Thoracic aorta (tissue), 2 donors: ENCODE measurements around the gene CENPF. TPM values are rescaled to one million over a fixed set of nuclear protein-coding genes. Genes with fewer than 3 reads are reported as not detected.

ENCODE experiments used
- ATAC-seq: fragments of 150-250 bp; one replicate; pipeline ENCODE4 v1.8.0; 2017; ENCODE audit warnings: low read depth; ENCODE audit not compliant: insufficient number of reproducible peaks, low FRiP score
- DNase-seq: peaks from one replicate; pipeline ENCODE4 v3.0.0-alpha.2; 2020; ENCODE audit warnings: low spot score
- H3K27ac ChIP-seq, 2 donors: fragments of 200-600 bp; sonication (generic); 1 replicate in 1 of 2; 2 replicates in 1 of 2; pipeline ENCODE4 v1.5.1; 2016; ENCODE audit warnings: mild to moderate bottlenecking in 2 of 2, moderate library complexity in 2 of 2
- H3K27me3 ChIP-seq: fragments of 200-600 bp; sonication (generic); replicated peaks from 2 replicates; pipeline ENCODE4 v1.6.0; 2016; ENCODE audit warnings: mild to moderate bottlenecking; ENCODE audit not compliant: insufficient read depth
- H3K36me3 ChIP-seq: fragments of 200-600 bp; sonication (generic); one replicate; pipeline ENCODE4 v1.5.1; 2016
- H3K4me1 ChIP-seq, 2 donors: fragments of 200-600 bp; sonication (generic); 1 replicate in 1 of 2; 2 replicates in 1 of 2; pipeline versions ENCODE4 v1.5.1 to v1.6.0; 2016; ENCODE audit warnings: low read depth in 2 of 2, mild to moderate bottlenecking in 1 of 2; ENCODE audit not compliant: control insufficient read depth in 1 of 2
- H3K4me3 ChIP-seq: fragments of 200-600 bp; sonication (generic); 2 replicates; pipeline ENCODE4 v1.5.1; 2016; ENCODE audit warnings: mild to moderate bottlenecking
- H3K9me3 ChIP-seq: fragments of 200-600 bp; sonication (generic); 2 replicates; pipeline ENCODE4 v1.5.1; 2016
- CTCF ChIP-seq: fragments of 200-600 bp; sonication (generic); IDR thresholded peaks from one replicate; pipeline ENCODE4 v1.5.1; 2019; ENCODE audit warnings: antibody characterized with exemption
- total RNA-seq, 2 donors: library from RNA; depleted of rRNA; stranded (reverse); fragments of >200 nt; gene quantifications; one replicate each; pipeline versions ENCODE4 v1.1.0 to v1.2.3, GENCODE V29; 2016

Gene CENPF
- total RNA-seq, 2 donors from 2014 or later: under 0.01 to 1.8 TPM

DNA sequence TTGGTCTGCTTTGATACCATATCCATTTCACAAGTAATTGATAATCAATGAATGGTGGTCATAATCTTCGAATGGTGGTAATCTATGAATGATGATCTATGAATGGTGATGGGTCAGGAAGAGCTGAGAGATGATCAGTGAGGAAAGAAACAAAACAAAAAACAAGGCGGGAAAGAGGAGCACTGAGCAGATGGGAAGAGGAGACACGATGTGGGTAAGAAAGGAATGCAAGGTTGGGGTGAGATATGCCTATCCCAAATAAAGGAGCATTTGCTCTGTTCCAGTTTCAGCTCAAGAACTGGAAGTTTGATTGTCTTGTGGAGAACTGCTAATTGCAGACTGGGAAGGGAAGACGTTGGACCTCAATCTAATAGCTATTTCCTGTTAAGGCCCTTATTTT lies 73.8 kb downstream of the CENPF start:
- no peak for ATAC-seq
- H3K4me3 ChIP-seq: no peak overlapping the region
- no peaks in the 10 kb centered on the region for H3K9me3 ChIP-seq
- no peak for TF ChIP-seq CTCF
- no peaks in the 10 kb centered on the region for H3K27me3 ChIP-seq
- no peaks in the 10 kb centered on the region for H3K36me3 ChIP-seq
- H3K27ac ChIP-seq: no peak overlapping the region
- no peaks in the 10 kb centered on the region for H3K4me1 ChIP-seq
- DNase-seq: no peak

DNA sequence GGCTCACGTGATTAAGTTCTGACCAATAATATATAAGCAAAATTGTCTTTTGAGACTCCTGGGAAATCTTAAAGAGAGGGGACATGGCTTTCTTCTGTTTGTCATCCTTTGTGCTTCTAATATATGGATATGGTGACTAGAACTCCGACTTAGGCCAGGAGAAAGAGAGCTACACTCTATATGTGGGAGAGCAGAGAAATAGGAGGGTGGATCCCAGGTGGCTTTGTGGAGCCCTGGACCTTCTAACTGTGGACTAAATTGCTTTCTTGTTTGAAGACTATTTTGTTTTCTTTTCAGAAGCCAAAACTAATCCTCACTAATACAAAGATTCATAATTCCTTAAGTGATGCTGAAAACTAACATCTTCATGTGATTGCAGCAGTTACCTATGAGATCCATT lies 75.0 kb downstream of the CENPF start:
- Histone ChIP-seq H3K27ac (no peak overlapping the region), H3K9me3 (no peaks in the 10 kb centered on the region), H3K4me3 (no peak overlapping the region), H3K27me3 (no peaks in the 10 kb centered on the region), H3K36me3 (no peaks in the 10 kb centered on the region), H3K4me1 (no peaks in the 10 kb centered on the region)
- ATAC-seq (no peak), DNase-seq (no peak)
- no peak for TF ChIP-seq CTCF

GRCh38 chr1:214678386-214678785 lies 75.4 kb downstream of the CENPF start:
- no peaks in the 10 kb centered on the region for H3K36me3 ChIP-seq

DNA sequence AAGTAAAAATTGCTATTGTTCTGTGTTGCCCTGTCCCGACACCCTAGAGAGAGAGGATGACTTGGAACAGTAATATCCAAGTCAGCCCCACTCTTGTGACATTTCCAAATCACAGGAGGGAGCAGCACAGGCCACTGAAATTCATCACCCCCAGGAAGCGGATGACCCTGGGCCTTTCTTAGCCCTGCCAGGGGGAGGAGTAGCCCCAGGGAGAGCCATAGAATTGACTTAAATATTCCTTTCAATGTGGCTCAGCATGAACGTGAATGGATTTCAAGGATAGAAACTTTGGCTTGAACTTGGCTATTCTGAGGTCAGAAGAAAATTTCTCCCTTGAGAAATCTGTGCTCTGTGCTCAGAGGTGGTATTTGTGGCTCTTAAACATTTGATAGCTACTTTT lies 80.6 kb downstream of the CENPF start:
- no peaks in the 10 kb centered on the region for H3K27me3 ChIP-seq
- no peak for ATAC-seq
- TF ChIP-seq CTCF: no peak

More at GRCh38 chr1:214678386-214678785, 75.4 kb downstream of the CENPF start:
- Histone ChIP-seq H3K27me3 (no peaks in the 10 kb centered on the region), H3K4me3 (no peak overlapping the region), H3K9me3 (no peaks in the 10 kb centered on the region), H3K4me1 (no peaks in the 10 kb centered on the region), H3K27ac (no peak overlapping the region)
- no peak for TF ChIP-seq CTCF
- no peak for ATAC-seq
- DNase-seq: no peak

GRCh38 chr1:214685906-214686305 lies 82.9 kb downstream of the CENPF start:
- Histone ChIP-seq H3K4me3 (no peak overlapping the region), H3K9me3 (no peaks in the 10 kb centered on the region), H3K4me1 (no peaks in the 10 kb centered on the region), H3K27ac (no peak overlapping the region), H3K27me3 (no peaks in the 10 kb centered on the region), H3K36me3 (no peaks in the 10 kb centered on the region)
- no peak for TF ChIP-seq CTCF
- DNase-seq: no peak
- no peak for ATAC-seq

More for the DNA sequence above, 80.6 kb downstream of the CENPF start:
- Histone ChIP-seq H3K4me3 (no peak overlapping the region), H3K36me3 (no peaks in the 10 kb centered on the region), H3K4me1 (no peaks in the 10 kb centered on the region), H3K27ac (no peak overlapping the region), H3K9me3 (no peaks in the 10 kb centered on the region)
- no peak for DNase-seq
